GM12874 (cell line): ENCODE results near the gene KLRC2.

Experiments used
- CTCF ChIP-seq: IDR thresholded peaks from 2 replicates; pipeline ENCODE4 v1.5.1; 2011; ENCODE audit warnings: low read depth, mild to moderate bottlenecking, control low read depth, low read length, moderate library complexity; ENCODE audit not compliant: insufficient read depth

KLRC2 gene

GRCh38 chr12:10400829-10401228 is 35.0 kb downstream of the KLRC2 start:
- no peak for TF ChIP-seq CTCF

- TF ChIP-seq CTCF, result no peak
Measured at GRCh38 chr12:10398168-10398567, 37.6 kb downstream of the KLRC2 start.

- no peak for TF ChIP-seq CTCF
Measured at GRCh38 chr12:10397296-10397695, 38.5 kb downstream of the KLRC2 start.

- TF ChIP-seq CTCF, result no peak
Measured at GRCh38 chr12:10395390-10395998, 40.3 kb downstream of the KLRC2 start.

GRCh38 chr12:10393291-10393690 is 42.5 kb downstream of the KLRC2 start:
- TF ChIP-seq CTCF, result no peak

- TF ChIP-seq CTCF, result no peak
Measured at GRCh38 chr12:10392394-10392930, 43.3 kb downstream of the KLRC2 start.

- no peak for TF ChIP-seq CTCF
Measured at GRCh38 chr12:10389904-10390303, 45.9 kb downstream of the KLRC2 start, which contains the start of gene KLRK1. Gene KLRK1 (minus strand): TSS chr12:10390041. CDS start chr12:10388810, 1,231 bp downstream.
